ENCODE measurements around the gene PACSIN1.
A peak's percentile ranks its signal among the peaks of the same experiment; 100 is the strongest.
"Not testable (repeated sequence)": the region's sequence is repeated elsewhere in the genome, so short reads cannot be mapped to it uniquely, and the experiment has no call there.

The PACSIN1 gene

DNA sequence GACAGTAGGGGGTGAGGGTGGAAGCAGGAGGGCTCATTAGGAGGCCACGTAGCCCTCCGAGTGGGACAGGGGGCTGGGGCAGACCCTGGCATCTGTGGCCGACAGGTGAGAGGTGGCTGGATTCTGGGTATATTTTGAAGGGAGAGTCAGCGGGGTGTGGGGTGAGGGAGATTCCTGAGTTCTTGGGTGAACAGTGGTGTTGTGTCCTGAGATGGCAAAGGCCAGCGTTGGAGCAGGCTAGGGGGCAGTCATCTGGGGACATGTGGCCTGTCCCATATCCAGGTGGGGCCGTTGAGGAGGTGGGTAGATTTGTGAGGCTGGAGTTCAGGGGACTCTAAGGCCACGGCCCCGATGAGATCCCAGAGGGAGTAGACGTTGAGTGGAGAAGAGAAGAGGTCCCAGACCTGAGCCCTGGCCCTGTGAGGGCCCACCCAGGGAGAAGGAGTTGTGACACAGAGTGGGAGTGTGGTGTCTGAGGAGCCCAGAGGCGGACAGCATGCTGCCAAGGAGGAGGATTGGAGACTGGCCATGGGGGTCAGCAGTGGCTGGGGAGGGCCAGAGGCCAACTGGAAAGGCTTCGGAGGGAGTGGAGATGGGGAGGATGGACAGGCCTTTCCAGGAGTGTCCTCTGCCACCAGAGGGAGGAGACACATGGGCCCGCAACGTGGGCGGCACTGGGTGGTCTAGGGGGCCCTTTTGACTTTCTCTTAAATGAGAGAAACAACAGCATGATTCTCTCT, 19.6 kb downstream of the PACSIN1 start:
- no peak for DNase-seq

DNA sequence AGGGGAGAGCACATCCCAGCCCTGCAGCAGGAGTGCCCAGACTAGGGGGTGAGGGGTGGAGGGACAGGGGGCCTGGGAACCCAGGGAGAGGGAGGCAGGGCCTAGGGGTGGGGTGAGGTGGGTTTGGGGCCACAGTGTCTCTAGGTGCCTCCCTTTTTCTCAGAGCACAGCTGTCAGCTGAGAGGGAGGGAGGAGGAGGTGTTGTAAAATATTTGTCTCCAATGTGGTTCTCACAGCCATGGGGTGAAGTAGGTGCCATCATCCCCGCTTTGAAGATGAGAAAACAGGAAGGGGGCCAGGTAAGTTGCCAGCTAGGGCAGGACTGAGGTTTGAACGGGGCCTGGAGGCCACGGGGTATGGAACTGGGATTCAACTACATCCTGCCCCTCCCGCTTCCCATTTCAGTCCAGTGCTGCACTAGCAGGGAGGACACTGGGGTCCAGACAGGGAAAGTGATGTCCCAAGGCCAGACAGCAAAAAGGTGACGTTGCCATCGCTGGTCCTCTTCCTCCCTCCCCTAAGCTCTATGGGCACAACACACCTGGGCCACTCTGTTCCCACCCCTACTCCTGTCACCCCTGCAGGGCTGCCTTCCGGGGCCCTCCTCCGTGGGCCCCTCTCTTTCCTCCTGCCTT, 20.3 kb downstream of the PACSIN1 start:
- DNase-seq, result no peak

DNA sequence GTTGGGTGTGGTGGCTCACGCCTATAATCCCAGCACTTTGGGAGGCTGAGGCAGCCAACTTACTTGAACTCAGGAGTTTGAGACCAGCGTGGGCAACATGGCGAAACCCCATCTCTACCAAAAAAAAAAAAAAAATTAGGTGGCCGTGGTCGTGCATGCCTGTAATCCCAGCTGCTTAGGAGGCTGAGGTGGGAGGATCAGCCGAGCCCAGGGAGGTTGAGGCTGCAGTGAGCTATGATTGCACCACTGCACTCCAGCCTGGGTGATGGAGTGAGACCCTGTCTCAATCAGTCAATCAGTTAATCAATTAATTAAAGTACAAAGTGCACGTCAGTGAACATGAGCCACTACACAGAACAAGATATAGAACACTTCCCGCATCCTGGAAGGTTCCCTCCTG, 21.0 kb downstream of the PACSIN1 start:
- not testable (repeated sequence) for DNase-seq

DNA sequence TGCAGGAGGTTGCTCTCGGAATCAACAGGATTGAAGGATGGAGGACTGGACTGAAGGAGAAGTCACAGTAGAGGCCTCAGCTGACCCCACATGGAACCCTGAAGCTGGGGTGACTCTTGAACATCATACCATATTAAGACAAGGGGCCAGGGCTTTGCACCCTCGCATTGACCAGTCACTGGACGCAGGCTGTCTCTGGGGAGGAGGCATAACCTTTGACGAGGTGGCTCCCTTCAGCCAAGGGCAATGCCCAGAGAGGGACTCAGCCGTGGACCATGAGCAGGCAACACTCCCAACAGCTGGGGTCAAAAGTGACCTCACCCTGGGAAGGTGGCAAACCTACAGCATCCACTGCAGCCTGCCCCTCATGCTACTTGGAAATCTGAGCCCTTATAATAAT, 21.7 kb downstream of the PACSIN1 start:
- DNase-seq, result no peak

GRCh38 chr6:34489207-34489805, 23.4 kb downstream of the PACSIN1 start:
- no peak for DNase-seq

DNA sequence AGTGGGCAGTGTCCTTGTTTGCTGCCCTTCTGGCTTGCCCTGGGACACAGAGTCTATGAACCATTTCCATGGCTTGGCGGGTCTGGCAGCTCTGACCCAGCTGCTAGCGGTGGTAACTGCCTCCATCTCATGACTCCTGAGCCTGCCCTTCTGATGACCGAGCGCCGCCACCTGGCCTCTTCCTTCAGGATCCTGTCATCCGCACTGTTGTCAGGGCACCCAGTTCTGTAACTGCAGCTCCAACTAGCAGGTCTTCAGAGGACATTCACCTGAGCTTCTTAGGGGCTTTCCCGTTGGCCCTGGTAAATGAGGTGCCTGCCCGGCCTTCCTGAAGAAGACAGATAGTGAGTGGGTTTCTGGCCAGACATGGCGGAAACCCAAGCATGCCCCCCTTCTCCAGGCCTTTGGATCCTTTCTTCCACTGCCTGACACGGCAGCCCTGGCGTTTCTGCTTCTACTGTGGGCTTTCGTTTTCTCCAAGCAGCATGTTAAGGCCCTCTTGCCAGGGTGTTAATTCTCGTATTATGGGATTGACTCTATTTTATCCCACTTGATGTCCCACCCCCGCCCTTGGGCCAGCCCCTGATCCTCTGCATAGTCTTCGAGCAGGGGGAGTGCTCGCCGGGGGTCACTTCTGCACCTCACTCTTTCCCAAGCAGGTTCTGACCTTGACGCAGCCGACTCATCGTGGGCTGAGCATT, 24.7 kb downstream of the PACSIN1 start:
- no peak for DNase-seq

- no peak for DNase-seq
Measured at GRCh38 chr6:34491091-34491430, 25.2 kb downstream of the PACSIN1 start.

DNA sequence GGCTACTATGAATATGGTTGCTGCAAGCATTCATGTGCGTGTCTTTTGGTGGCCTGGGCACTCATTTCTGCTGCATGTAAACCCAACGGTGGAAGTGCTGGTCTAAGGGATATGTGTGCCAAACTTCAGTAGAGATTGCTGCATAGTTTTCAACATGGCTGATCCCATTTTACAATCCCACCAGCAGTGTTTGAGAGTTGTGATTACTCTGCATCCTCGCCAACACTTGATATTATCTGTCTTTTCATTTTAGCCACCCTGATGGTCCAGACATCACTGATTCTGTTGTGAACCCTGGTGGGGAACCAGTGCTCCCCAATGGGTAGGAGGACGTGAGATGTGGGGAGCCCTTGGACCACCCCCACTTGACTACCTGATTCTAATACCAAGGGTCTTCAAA, 27.5 kb downstream of the PACSIN1 start:
- DNase-seq, result no peak

DNA sequence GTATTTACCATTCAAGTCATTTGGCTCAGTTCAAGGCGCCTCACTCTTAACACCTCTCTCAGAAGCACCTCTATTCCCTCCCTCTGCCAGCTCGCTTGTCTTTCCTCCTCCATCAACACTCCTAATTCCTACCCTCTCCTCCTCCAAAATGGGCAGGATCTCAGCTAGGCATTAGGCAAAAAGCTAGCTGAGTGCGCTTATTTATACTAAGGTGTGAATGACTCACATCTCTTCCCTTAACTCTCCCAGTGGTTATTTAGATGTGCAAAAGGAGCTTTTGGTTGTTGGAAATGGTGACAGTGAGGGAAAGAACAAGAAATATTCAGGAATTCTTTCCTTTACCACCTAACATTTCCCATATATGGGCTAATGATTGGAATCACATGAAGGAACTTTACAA, 29.1 kb downstream of the PACSIN1 start:
- DNase-seq, result no peak

DNA sequence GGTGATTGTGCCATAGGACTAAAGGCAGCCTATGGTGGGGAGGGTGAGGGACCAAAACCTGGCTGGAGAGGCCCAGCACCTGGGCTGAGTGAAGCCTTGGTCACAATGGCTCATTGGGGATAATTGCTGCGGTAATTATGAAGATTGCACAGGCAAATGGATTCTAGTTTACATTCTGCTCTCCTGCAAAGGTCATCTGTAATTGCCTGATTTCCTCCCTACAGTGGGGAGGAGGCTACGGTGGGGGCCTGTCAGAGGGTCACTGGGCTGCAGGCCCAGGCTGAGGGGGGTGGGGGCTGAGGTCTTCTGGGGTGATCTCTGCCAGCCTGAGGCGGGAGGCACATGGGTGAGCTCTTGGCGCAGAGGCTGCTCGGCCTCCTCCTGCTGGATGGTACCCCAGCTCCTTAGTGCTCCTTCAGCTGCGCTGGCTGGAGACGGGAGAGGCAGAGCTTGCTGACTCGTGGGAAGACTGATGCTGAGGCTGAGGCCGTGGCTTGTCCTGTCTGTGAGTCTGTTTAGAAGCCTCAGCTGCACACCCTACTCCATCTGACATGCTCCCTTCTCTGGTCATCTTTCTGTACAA, 30.3 kb downstream of the PACSIN1 start:
- no peak for DNase-seq

DNA sequence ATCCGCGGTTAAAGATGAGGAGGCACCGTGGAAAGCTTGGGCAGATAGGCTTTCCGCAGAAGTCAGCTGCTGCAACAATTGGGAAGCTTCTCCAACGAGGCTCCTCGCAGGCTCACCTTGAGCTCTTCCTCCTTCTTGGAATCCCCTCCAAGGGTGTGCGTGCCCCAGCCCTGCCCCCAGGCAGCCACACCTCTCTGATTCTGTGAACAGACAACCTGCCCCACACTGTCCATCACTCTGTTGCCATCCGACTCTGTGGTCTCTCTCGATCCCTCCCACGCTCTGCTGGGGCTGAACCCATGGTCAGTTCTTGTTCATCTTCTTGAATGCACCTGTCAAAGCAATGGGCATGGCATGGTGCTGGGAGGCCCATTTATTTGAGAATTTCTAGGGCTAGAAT, 31.5 kb downstream of the PACSIN1 start:
- no peak for DNase-seq

DNA sequence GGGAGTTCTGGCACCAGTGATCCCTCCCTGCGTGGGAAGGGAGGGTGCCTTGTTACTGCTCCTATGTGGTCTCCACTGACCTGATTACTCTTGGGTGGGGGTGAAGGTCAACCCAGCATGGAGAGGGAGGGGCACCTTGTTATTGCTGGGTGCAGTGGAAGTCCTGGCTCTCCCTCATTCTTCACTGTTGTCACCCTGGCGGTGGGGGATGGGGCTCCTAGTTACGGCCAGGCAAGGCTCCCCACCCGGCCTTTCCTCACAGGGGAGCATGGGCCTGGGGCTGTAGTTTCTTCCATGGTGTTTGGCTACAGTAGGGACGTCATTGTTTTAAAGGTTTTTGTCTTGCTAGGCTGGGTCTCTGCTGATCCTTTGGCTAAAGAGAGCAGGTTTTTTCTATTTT, 40.8 kb downstream of the PACSIN1 start:
- DNase-seq, result no peak

- no peak for DNase-seq
Measured at GRCh38 chr6:34508425-34508824, 42.5 kb downstream of the PACSIN1 start.

DNA sequence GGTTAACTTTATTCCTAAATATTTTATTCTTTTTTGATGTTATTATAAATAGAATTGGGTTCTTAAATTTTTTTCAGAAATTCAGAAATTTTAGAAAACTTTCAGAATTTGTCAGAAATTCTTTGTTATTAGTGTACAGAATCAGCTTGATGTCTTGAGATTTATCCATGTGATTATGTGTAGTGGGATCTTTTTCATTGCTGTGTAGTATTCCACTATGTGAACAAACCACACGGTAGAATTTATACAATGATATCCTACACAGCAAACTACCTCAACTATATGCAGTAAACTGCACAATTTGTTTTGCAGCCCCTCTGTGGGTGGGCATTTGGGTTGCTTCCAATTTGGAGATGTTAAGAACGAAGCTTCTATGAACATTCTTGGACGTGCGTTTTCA, 43.9 kb downstream of the PACSIN1 start:
- DNase-seq, result no peak

DNA sequence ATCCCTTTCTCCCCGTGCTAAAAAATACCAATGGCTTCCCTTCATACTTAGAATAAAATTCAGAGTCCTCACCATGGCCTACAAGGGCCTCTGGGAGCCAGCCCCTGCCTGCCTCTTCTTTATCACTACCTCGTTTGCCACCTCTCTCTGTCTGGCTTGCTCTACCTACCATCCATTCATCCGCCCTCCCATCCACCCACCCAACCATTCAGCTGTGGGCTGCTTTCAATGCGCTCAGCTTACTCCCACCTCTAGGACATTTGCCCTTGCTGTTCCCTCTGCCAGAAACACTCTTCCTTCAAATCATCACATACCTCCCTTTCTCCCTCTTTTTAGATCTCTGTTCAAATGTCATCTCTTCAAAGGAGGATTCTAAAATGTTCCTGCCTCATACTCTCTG, 44.4 kb downstream of the PACSIN1 start:
- DNase-seq, result no peak

- no peak for DNase-seq
Measured at GRCh38 chr6:34511214-34511914, 45.5 kb downstream of the PACSIN1 start.

- DNase-seq, result no peak
Measured at GRCh38 chr6:34511915-34512737, 46.2 kb downstream of the PACSIN1 start.

- DNase-seq, result no peak
Measured at GRCh38 chr6:34512738-34513115, 46.9 kb downstream of the PACSIN1 start.

DNA sequence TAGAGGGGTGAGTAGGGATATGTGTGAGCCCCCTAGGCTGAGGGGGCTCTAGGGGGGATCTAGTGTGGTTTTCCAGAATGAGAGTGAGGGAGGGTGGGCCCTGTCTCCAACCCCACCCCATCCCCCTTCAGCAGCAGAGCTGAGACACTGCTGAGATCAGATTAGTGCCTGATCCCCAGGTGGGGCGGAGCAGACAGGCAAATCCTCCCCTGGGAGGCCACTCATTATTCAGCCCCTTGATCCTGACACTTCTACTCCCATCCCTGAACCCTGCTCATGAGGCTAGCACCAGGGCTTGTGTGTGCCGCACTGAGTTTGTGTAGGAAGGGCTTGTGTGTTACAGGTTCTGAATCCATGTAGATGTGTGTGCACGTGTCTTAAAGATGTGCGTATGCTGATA, 47.8 kb downstream of the PACSIN1 start:
- DNase-seq, result no peak

DNA sequence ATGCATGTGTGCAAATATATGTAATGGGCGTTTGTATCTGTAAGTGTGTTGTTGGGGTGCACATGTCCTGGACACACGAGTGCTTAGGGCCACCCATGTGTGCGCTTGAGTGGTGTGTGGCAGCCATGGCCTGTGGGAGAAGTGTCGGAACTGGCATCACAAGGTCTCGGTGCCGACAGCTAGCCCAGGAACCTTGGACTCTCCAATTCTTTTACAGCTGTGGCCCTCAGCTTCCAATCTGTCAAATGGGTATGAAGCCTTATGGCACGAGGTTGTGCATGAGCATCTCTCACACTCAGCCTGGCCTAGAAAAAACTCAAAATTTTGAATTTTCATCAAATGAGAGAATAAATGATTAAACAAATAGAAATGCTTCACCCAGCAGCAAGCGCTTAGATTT, 48.2 kb downstream of the PACSIN1 start:
- DNase-seq, result no peak

DNA sequence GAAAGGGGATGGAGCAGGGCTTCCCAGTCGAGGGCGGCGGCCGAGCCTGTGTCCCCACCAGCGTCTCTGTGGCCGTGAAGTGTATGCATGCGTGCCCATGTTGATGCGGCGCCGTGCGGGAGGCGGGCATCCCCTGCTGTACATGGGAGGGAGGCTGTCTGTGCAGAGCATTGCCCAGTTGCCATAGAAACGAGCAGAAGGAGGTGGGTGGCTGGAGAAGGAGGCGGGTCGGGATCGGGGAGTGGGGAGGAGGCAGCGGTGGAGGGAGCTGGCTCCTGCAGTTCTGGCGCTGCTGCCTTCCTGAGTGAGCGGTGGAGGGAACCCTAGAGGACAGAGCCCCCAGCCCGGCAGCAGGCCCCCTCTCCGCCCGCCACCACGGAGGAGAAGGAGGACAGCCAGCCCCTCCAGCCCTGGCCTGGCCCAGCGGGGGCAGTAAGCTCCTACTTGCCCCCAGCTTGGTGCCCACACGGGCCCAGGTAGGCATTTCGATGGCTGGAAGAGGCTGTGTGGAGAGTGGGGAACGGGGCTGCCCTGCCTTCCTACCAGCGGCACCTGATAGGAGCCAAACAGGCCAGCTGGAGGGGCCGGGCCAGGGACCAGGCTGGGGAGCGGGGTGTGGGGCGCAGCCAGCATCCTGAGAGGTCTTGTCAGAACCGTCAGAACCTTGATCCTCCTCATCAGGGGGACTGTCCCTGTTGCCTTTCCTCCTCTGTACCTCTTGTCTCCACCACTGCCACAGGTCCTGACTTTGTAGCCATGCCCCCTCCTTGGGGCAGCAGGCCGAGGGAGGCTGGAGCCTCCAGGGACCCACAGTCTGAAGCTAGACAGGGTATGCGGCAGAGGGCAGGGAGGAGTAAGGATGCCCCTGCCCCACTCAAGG, 49.0 kb downstream of the PACSIN1 start:
- peak in 1 of 2 donors; percentile 20 for DNase-seq

All from activated CD4-positive, alpha-beta T cell treated with anti-CD3 and anti-CD28 coated beads for 4 hours (primary cell).